GM12878 (cell line): ENCODE results near the gene NKAIN4. TPM values are rescaled to one million over a fixed set of nuclear protein-coding genes. Genes with fewer than 3 reads are reported as not detected.

Experiments used
- ATAC-seq: fragments of 200-7000 bp; cut with Tn5 transposase; 3 replicates; pipeline ENCODE4 v1.9.1; 2020; ENCODE audit warnings: mild to moderate bottlenecking, moderate library complexity
- BruUV-seq: library from RNA; stranded (reverse); fragments of 400-500 nt; replicated peaks from 2 replicates; lab custom pipeline; 2021; lab: Mats Ljungman, UMichigan
- CTCF ChIA-PET: fragments of 300-600 bp; sonication (Branson Sonifier 250); formaldehyde crosslinking; extraction: SDS; loops from one replicate; lab custom pipeline; 2021; ENCODE audit warnings: inconsistent platforms; lab: Yijun Ruan, JAX
- POLR2A ChIA-PET: fragments of 350-600 bp; formaldehyde crosslinking; extraction: SDS; loops from one replicate; lab custom pipeline; 2021; ENCODE audit warnings: inconsistent platforms; lab: Charles Lee
- RAD21 ChIA-PET: fragments of 300-600 bp; sonication (Branson Sonifier 250); formaldehyde crosslinking; loops from one replicate; lab custom pipeline; 2023; ENCODE audit warnings: antibody characterized with exemption; ENCODE audit not compliant: unreplicated experiment; lab: Charles Lee
- SMC1A ChIA-PET: fragments of 300-600 bp; sonication (Branson Sonifier 250); formaldehyde crosslinking; loops from one replicate; lab custom pipeline; 2023; ENCODE audit not compliant: unreplicated experiment, uncharacterized antibody; lab: Charles Lee
- DNase-seq: peaks from one replicate; pipeline ENCODE4 v3.0.0-alpha.2; 2011; ENCODE audit warnings: low read depth, low spot score
- FAIRE-seq: peaks from 3 replicates; lab custom pipeline; 2011; peaks lifted over from hg19 to GRCh38; lab: Jason Lieb, UNC
- H2AFZ ChIP-seq: 2 replicates; pipeline ENCODE4 v1.6.0; 2011; ENCODE audit warnings: low read depth, low read length, control low read depth; ENCODE audit not compliant: control insufficient read depth
- H3K27ac ChIP-seq: 2 replicates; pipeline ENCODE4 v1.5.1; 2011; ENCODE audit warnings: control low read depth; ENCODE audit not compliant: control insufficient read depth, insufficient read depth
- H3K27me3 ChIP-seq, 2 experiments: replicated peaks in 1 of 2; 2 replicates each; pipeline versions ENCODE4 v1.6.0 to v1.6.1; 2011; ENCODE audit warnings: low read length in 1 of 2; ENCODE audit not compliant: control insufficient read depth in 2 of 2, insufficient read depth in 2 of 2
- H3K36me3 ChIP-seq, 2 experiments: 2 replicates each; pipeline ENCODE4 v1.5.1; 2011; ENCODE audit warnings: low read length in 1 of 2; ENCODE audit not compliant: control insufficient read depth in 2 of 2, insufficient read depth in 2 of 2
- H3K4me1 ChIP-seq: 2 replicates; pipeline ENCODE4 v1.6.1; 2011; ENCODE audit warnings: mild to moderate bottlenecking, low read length, moderate library complexity, mixed read lengths; ENCODE audit not compliant: control insufficient read depth, insufficient read depth
- H3K4me2 ChIP-seq: 2 replicates; pipeline ENCODE4 v1.6.0; 2011; ENCODE audit warnings: control low read depth; ENCODE audit not compliant: control insufficient read depth, insufficient read depth
- H3K4me3 ChIP-seq: fragments of 200-600 bp; sonication (generic); 2 replicates; pipeline ENCODE4 v1.5.1; 2016
- H3K79me2 ChIP-seq: 2 replicates; pipeline ENCODE4 v1.6.0; 2011; ENCODE audit warnings: low read length; ENCODE audit not compliant: control insufficient read depth, insufficient read depth
- H3K9ac ChIP-seq: 2 replicates; pipeline ENCODE4 v1.8.0; 2011; ENCODE audit warnings: low read length, control low read depth, mixed read lengths; ENCODE audit not compliant: control insufficient read depth, insufficient read depth
- H3K9me3 ChIP-seq: replicated peaks from 3 replicates; pipeline ENCODE4 v1.5.1; 2011; ENCODE audit warnings: mild to moderate bottlenecking, low read length; ENCODE audit not compliant: control insufficient read depth, insufficient read depth
- H4K20me1 ChIP-seq: 2 replicates; pipeline ENCODE4 v1.6.0; 2011; ENCODE audit not compliant: control insufficient read depth, insufficient read depth
- CBX5 ChIP-seq: sonication (generic); IDR thresholded peaks from 2 replicates; pipeline ENCODE4 v1.6.1; 2016; ENCODE audit warnings: low read depth, moderate library complexity, mild to moderate bottlenecking, inconsistent platforms
- FOXM1 ChIP-seq: IDR thresholded peaks from 2 replicates; pipeline ENCODE4 v1.6.1; 2012; ENCODE audit warnings: low read depth, mild to moderate bottlenecking, inconsistent platforms, low read length, moderate library complexity
- HDAC2 ChIP-seq: fragments of 200-600 bp; sonication (generic); IDR thresholded peaks from 2 replicates; pipeline ENCODE4 v1.6.1; 2017
- IKZF2 ChIP-seq, 2 experiments: fragments of 450-650 bp; IDR thresholded peaks; 2 replicates each; pipeline ENCODE4 v1.6.1; 2017; ENCODE audit warnings: mild to moderate bottlenecking in 2 of 2, moderate library complexity in 2 of 2
- IRF5 ChIP-seq: fragments of 450-650 bp; IDR thresholded peaks from 2 replicates; pipeline ENCODE4 v1.6.1; 2017; ENCODE audit warnings: borderline replicate concordance
- LARP7 ChIP-seq: fragments of 450-650 bp; IDR thresholded peaks from 2 replicates; pipeline ENCODE4 v1.6.1; 2017; ENCODE audit warnings: mild to moderate bottlenecking
- MLLT1 ChIP-seq: fragments of 450-650 bp; IDR thresholded peaks from 2 replicates; pipeline ENCODE4 v1.6.1; 2016; ENCODE audit warnings: mild to moderate bottlenecking
- MYB ChIP-seq: fragments of 150-350 bp; IDR thresholded peaks from 2 replicates; pipeline ENCODE4 v1.6.1; 2014; ENCODE audit warnings: mild to moderate bottlenecking, low read depth, low read length, borderline replicate concordance
- NBN ChIP-seq: fragments of 450-650 bp; IDR thresholded peaks from 2 replicates; pipeline ENCODE4 v1.6.1; 2016
- RBBP5 ChIP-seq: fragments of 200-600 bp; sonication (generic); conservative IDR thresholded peaks from 2 replicates; pipeline ENCODE4 v1.6.1; 2016
- SREBF2 ChIP-seq: IDR thresholded peaks from 2 replicates; pipeline ENCODE4 v1.6.1; 2012; ENCODE audit warnings: mild to moderate bottlenecking, low read length
- STAT3 ChIP-seq: IDR thresholded peaks from 2 replicates; pipeline ENCODE4 v1.6.1; 2011; ENCODE audit warnings: low read depth, low read length, improper control_type of control experiment
- TAF1 ChIP-seq: IDR thresholded peaks from 2 replicates; pipeline ENCODE4 v1.6.1; 2011; ENCODE audit warnings: mild to moderate bottlenecking, low read depth, low read length, borderline replicate concordance
- WGBS: methylation state at CpG from one replicate; pipeline ENCODE4 v1.1.6; 2016; ENCODE audit warnings: low lambda C conversion rate; ENCODE audit not compliant: insufficient replicate concordance, insufficient coverage; ENCODE audit errors: missing lambda C conversion rate; 5-methylcytosine and 5-hydroxymethylcytosine counted together
- in situ Hi-C: fragments of 300-500 bp; cut with MboI; formaldehyde crosslinking; loops from 9 replicates; pipeline ENCODE4 v1.14.3; 2018; ENCODE audit warnings: mixed read lengths
- intact Hi-C: fragments of 100-400 bp; cut with micrococcal nuclease; formaldehyde crosslinking; loops from one replicate; pipeline ENCODE4 v1.14.2; 2022; ENCODE audit not compliant: unreplicated experiment
- polyA plus RNA-seq, 11 experiments: library from polyadenylated mRNA; depleted of rRNA in 4 of 11; unstranded in 6 of 11; stranded (reverse) in 5 of 11; fragments of >200 nt; fragmentation: Nextera tagmentation in 4 of 11; fragmentation: Illumina TruSeq in 1 of 11; extraction: Ambion mirVana in 4 of 11; extraction: Trizol in 1 of 11; gene quantifications; 1 replicate in 1 of 11; 2 replicates in 10 of 11; pipeline versions ENCODE4 v1.2.1 to v1.2.3, GENCODE V29; 2011 to 2016; ENCODE audit warnings: inconsistent platforms in 2 of 11, missing spikeins in 2 of 11, low read depth in 1 of 11
- total RNA-seq, 4 experiments: library from RNA; depleted of rRNA in 3 of 4; stranded (reverse); fragments of >200 nt in 3 of 4; fragmentation: Illumina TruSeq in 1 of 4; extraction: Trizol in 1 of 4; gene quantifications; 2 replicates each; pipeline versions ENCODE4 v1.2.1 to v1.2.3, GENCODE V29; 2013 to 2021

NKAIN4 gene
- total and polyA plus RNA-seq, 10 of the 15 experiments (the other 5 are each of a cell fraction or from before 2014, with no cell fraction given) = 0.11 TPM; not detected in 9

GRCh38 chr20:63276956-63277355 is 22.7 kb upstream of the NKAIN4 start:
- Histone ChIP-seq H4K20me1 (no peaks in the 10 kb centered on the region), H3K9ac (no peak overlapping the region), H3K4me2 (no peak overlapping the region), H3K36me3 (peaks cover 10 to 16% of the 10 kb centered on the region in 2 experiments), H3K79me2 (peaks cover 26% of the 10 kb centered on the region), H3K9me3 (no peaks in the 10 kb centered on the region), H3K4me1 (peaks cover 3% of the 10 kb centered on the region), H3K27ac (no peak overlapping the region), H3K4me3 (no peak overlapping the region), H3K27me3 (no peaks in the 10 kb centered on the region), H2AFZ (no peak overlapping the region)
- intact Hi-C loops = no loop called here
- ChIA-PET CTCF (interaction anchor here (0.7 to 2.0 kb wide), 2 partner anchors 53 to 65 kb away, joined by 3 to 5 read pairs; no protein-coding TSS in a partner anchor), POLR2A (no interaction called here), SMC1A (no interaction called here), RAD21 (no interaction called here)
- BruUV-seq = no TSS peak
- FAIRE-seq (no peak), DNase-seq (no peak), ATAC-seq (no peak)
- no peak for TF ChIP-seq LARP7
- no peak for TF ChIP-seq MLLT1
- TF ChIP-seq CBX5 = no peak
- no peak for TF ChIP-seq HDAC2
- TF ChIP-seq IRF5 = no peak
- TF ChIP-seq STAT3 = no peak
- TF ChIP-seq MYB = no peak
- TF ChIP-seq SREBF2 = no peak
- TF ChIP-seq TAF1 = no peak
- no peak for TF ChIP-seq RBBP5
- no peak for TF ChIP-seq IKZF2 (IDR thresholded peaks at IDR 0.05)
- no peak for TF ChIP-seq NBN
- TF ChIP-seq FOXM1 = no peak
- in situ Hi-C loops = no loop called here
- WGBS = 92% methylated on average over 12 of the region's 20 CpGs
